NOMO-1 treated with DMSO at 0.1 percent for 48 hours (cell line): ENCODE data around the gene NID2.

ENCODE experiments used
- DNase-seq: peaks from one replicate; lab custom pipeline; 2025; ENCODE audit not compliant: unreplicated experiment; lab: John Stamatoyannopoulos, UW

NID2 gene

DNA sequence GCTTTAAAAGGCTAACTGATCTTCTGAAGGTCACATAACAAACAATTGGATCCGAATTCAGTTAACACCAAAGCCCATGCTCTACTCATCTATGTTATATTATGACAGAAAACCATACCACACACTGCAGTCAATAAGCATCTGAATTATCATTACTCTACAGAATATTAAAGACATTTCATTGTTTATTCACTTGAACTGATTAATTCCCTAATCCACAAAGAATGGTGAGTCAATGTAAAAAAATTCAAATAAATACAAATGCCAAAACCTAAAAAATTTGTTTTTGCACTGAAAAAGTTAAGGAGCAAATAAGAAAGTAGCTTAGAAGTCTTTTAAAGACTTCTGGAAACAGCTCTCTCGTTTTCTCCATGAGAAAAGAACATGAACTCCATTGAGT lies 13.7 kb downstream of the NID2 start:
- DNase-seq, result no peak

DNA sequence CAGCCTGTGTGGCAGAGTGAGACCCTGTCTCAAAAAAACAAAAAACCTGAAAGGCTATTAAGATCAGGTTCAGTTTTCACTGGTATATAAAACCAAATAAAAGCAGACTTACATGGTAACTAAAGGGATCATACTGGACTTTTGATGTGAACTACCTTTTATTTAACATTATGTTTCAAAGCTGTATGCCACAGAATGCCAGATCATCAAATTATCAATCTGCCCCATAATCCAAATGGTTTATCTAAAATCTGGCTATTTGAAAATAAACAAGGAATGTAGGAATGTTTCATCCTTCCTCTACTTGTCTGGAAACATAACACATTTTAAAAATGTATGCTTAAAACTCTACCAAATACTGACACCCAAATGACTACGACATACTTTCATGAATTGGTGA lies 14.2 kb downstream of the NID2 start:
- DNase-seq, result no peak

DNA sequence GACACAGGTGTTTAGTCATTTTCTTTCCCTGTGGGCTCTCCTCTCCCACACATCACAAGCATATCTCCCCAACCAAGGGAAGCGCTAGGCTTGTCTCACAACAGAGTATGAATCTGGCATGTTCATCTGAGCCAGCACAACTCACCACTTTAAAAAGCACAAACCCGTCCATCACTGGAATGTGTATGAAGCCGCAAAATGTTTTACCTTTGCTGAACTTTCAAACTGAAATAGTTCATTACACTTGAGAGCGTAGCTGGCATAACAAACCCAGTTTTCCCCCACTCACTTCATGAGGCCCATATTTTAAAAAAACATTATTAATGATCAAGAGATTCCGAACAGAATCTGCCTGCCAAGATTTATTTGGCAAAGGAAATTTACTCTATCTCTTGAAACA lies 15.8 kb downstream of the NID2 start:
- DNase-seq, result no peak

DNA sequence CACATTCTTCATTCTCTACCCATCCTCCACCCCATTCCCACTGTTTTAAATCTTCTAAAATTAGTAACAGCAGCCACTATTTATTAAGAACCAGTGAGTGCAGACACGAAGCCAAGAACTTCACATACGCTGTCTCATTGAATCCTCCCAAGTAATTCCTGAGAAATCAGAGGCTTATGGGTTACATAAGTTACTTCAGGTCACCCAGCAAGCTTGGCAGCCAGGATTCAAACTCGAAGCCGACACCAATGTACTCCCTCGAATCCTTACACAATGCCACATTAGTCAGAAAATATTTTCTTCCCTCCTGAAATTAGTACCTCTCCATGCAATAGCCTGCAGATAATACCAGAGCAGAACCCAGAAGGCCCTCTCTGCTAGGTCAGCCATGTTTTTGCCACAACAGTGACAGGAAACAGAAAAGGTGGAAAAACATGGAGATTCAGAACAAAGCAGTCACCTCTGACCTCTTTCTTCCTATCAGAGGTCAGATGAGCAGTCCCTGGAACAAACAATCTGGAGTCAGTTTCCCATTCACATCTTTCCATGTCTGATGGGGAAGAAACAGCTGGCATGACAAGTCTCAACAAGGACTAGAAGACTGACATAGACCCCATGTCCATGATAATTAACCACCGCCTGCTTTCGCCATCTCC lies 16.4 kb downstream of the NID2 start:
- DNase-seq, result no peak

DNA sequence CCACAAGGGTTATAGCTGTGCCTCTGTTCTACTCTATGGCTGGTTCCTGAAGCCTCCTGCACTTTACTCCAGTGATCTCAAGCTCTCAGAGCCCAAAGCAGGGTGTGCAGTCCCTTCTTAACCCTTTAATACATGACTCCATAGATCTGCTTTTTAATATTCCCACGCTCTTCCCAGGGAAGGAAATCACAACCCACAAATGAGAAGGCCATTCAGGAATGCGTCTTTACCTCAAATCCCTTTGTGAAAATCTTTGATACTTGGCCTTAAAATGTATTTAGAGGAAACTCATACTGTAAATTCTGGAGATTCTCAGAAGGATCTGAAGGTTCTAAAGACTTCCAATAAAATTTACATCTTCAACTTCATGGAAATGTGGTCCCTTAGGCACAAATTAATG lies 17.0 kb downstream of the NID2 start:
- no peak for DNase-seq

DNA sequence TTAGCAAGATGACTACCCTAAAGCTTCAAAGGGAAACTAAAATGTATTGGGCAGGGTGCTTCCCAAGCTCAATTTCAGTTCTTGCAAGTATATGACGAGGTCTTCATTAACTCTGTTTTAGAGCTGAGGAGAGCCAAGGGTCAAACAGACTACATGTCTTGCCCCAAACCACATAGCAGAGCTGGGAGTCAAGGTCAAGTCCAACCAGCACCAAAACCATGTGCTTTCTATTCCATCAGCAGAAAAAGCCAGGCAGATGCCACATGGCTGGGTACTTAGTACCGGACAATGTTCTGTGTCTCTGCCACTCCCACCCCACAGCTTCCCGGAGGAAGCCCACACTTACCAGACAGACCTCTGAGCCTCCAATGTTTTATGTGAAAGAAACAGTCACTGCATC lies 17.6 kb downstream of the NID2 start:
- DNase-seq, result no peak

DNA sequence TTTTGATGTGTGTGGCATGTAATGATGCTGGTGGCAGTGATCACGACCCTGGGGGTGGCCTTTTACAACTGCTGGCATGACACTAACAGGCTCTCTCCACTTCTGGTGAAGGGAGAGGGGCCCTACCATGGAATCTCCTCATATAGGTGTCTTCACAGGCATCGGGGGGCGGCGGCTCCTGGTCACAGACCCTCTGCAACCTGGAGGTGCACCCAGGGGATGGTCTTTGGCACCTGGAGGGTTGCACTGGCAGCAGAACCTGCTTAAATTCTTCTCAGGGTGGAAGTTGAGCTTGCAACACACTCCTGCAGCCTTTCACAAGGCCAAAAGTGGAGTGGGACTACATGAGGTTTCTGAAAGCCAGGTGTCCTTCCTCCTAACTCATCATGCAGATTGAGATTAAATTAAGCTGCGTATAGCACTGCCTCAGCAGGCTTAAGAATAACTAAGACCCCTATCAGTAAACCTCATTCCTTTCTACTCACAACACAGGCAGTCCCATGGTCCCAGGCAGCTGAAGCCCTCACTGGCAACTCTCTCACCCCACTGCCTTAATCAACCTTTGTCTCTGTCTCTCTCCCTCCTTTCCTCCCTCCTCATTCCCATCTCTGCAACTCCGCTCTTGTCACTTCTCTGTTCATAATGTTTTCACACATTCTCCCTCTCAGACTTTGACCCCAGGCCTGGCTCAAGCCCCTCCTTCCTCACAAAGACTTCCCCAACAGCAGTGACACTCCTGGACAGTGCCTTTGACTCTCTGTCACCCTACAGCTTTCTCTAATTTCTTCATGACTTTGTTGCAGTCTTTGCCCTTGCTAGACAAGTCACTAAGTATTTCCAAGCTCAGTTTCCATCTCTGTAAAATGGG lies 18.9 kb downstream of the NID2 start:
- DNase-seq, result no peak

DNA sequence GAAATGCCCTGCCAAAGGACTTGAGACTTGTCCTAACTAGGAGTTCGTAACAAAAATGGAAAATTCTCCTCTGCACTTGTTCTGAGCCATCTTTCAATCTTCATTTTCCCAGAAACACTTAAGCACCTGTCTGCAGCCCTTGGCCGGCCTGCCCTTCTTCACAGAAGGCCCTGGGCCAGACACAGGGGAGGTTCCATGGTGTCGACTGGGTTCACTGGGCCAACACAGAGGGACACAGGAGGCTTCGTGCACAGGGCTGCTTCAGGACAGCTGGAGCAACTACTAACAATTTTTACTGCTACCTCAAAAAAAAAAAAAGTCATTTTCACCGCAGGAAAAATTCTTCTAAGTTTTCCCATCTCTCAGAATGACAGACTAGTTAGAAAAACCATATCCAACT lies 19.6 kb downstream of the NID2 start:
- DNase-seq, result no peak

DNA sequence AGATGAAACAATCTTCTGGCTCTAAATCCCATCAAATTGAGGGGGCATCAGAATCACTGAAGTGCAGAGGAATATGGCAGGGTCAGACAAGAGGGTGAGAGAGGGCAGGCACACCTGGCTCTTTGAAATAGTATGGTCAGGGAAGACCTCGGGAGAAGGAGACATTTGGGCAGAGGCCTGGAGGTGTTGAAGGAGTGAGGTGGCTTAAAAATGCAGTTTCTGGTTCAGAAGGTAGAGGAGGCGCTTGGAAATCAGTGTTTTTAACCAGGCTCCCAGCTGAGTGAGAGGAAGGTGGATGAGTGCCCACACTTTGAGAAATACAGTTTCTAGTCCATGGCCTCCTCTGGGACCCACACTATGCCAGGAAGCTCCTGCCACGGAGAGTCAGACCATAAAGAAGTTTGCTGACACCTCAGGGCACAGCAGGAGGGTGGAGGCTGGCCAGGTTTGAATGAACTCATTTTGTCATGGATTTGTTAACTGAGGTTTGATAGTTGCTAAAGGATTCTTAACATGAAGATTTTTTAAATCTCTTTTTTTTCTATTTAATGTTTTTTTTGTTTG lies 20.1 kb downstream of the NID2 start:
- no peak for DNase-seq

DNA sequence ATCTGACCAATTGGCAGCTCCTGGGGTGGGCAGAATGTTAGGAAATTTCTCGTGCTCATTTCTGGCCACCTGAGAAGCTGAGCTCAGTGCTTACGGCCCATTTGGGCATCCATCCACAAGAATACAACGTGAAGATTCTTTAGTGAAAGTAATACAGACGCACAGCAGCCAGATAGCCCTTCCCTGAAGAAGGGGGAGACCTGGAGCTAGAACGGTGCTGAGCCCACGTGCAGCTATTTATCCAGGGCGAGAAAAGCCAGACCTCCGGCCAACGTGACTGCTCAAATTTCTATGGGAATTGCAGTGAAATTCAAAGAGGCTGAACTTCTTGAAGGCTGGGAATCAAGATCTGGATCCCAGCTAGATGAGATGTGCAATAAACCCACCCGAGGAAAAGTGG lies 20.7 kb downstream of the NID2 start:
- DNase-seq, result no peak

DNA sequence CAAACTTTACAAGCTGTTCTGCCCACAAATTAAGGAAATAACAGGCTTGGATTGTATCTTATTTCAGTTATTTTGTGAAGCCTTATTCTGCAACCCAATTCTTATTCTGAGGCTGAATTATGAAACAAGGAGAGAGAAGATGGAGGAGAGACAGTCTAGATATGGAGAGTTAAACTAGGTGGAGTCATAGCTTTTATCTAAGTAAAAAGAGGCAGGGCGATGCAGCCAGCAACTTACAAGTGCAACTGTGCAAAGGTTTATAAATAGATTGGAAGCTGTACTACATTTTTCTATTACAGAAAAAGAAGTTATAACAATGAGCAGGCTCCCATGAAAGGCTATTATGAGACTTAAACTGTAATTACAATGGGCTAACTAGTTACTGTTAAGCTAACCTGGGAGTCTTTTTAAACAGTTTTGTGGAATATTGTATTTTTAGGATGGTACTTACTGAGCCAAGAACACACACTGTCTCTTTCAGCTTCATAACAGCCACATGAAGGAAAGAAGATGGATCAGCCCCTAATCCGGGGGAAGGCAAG lies 22.4 kb downstream of the NID2 start:
- no peak for DNase-seq

DNA sequence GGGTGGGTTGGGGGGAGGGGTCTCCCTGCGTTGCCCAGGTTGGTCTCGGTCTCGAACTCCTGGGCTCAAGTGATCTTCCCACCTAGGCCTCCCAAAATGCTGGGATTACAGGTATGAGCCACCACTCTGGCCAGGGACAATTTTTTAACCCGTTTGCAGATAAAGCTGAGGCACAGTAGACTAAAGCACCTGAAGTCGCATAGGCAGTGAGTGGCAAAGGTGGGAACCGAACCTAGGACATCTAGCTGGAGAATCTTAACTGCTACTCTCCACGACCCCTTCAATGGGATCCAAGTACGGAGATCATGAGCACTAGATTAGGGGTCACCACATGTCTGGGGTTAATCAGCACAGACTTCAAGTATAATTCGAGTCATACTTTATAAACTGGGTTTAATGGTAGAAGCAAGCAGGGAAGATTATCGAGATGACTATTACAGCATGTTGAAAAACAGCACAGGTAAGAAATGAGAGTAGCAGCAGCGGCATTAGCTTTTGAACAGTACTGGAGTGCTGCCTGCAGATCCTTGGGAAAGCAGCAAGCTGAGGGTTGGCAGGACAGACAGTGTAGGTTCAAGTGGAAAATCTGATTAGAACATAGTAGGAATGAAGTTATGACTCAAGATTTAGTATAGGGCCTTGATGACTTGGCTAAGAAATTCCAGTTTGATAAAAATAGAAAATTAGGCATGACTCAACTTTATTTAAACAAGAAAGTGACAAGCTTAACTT lies 23.9 kb downstream of the NID2 start:
- DNase-seq, result no peak

DNA sequence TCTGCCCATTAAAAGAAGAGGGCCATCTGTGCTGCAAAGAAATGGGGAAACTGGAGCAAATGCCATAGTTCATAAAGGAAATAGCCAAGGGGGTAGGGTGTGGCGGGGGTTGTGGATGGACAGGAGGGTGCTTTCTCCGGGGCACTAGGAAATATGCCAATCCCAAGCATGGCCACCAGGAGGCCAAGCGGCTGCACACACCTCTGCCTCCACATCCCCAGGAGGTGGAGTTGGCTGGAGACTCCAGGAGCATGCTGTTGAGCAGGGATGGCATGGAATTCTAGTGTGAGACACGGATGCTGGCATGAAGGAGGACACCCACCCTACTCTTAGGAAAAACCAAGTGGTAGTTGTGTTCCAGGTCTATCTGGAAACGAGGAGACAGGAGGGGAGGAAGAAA lies 25.2 kb downstream of the NID2 start:
- DNase-seq, result no peak

DNA sequence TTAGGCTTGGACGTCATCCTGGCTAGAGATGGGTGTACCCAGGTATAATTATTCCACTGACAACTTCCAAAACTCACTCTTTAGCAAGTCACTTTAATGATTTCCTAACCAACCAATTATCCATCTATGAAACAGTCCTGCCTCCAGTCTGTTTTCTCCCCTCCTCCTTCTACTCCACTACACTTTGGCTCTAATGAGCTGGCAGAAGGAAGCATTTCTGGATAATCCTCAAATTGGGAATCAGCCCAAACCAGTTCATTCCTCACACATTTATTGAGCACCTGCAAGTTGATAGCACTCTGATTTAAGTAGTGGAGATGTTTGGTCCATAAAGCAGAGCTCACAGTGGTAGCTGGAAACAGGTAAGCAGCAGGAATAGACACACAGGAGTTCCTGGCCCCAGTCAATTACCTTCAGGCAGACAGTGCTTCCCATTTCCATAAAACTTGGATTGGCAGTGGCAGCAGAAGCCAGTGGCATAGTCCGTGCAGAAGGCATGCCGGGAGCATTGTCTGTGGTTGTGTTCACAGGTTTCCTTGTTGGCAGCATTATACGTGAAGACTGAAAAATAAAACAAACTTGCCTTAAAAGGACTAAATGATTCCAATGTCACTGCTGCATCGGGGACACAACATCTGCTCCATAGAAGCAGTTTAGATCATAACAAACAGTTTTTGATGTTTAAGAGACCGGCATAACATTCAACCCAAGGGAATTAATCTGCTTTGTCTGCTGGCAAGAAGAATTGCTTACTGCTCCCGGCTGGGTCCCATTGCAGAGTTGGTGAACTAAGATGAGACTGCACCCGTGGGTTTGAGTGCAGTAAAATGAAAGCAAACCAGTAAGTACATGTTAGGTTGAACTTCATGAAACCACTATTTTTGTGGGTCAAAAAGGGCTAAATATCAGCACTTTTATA lies 26.2 kb downstream of the NID2 start:
- no peak for DNase-seq

DNA sequence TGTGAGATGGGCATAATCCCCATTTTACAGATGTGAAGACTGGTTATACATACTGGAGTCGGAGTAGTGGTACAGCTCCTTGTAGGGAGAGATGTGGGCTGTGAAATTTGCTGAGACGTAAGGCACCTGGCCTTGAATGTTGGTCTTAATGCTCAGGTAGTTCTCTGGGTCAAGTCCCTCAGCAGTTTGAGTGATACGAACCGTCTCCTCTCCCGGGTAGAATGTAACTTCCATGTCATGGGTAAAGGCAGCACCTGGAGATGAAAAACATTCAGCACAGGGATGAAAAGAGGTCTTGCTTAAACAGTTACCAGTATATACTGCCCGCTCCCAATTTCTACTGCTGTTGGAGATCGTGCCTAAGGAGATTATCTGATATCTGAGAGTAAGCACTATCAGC lies 28.3 kb downstream of the NID2 start:
- DNase-seq, result no peak

DNA sequence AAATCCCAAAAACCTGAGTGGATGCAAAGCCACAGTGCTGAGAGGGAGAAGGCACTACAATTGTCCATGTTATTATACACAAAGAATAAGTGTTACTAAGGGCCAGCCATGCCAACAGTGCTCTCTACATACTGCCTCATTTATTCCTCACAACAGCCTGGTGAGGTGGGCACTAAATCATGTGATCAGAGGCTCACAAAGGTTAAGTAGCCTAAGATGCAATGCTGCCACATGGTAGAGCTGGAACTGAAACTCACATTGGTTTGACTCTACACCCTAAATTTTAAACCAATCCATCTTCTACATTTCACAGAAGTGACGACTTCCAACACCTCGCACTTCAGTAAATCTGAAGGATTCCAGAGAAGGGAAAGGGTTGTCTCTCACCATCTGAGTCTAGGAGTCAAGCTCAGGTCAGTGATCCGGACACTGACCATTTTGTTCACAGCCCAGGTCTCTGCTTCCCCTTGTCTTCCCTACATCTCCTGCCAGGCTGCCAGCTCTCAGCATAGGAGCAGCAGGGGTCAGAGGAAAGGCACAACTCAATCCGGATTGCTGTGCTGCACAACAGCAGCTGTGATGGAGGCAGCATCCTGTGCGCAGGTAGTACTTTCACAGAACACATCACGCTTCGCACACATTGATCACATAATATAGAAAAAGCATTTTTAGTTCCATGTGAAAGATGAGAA lies 29.6 kb downstream of the NID2 start:
- no peak for DNase-seq

DNA sequence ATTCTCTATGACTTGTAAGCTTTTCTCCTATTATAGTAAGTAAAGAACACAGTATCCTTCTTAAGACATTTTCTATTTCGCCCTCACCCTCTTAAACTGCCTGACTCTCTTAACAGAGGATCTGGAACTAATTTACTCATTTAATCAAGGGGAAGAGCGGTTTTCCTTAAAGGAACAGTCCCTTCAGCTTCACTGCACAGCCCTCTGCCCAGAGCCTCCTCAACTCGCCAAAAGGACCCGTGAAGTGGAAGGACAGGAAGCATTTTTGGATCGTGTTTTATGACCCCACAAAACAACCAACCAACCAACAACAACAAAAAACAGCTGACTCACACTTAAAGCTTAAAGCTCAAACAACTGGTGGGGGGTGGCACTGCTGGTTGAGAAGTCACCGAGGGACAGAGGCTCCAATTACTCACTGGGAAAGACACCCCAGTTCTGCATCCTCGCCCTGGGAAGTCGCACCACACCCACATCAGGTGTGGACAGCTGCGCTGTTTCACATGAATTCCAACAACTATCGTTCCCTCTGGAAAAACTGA lies 35.7 kb downstream of the NID2 start:
- DNase-seq, result no peak

DNA sequence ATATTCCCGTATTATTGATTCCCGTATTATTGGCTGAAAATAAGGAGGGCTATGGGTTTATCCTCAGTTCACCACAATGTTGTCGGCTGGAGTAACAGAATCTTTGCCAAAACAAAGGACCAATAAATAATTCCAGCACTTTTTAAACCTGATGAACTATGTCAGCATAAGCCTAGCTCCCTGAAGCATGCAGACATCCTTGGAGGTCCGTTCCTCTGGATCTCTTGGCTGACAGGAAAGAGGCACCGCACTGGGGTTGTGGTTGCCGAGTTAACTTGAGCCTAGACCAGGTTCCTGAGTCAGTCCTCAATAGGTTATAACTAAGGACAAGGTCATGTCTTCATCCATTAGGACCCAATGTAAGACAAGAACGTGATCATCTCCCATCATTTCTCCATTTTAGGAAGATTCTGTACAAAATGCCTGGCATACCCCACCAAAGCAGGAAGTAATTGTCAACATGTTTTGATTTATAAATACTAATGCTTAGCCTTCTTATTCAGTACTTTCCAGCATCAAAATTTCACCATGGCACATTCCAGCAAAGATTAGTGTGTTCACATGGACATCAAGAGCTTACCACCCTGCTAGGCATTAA lies 36.6 kb downstream of the NID2 start:
- DNase-seq, result no peak

DNA sequence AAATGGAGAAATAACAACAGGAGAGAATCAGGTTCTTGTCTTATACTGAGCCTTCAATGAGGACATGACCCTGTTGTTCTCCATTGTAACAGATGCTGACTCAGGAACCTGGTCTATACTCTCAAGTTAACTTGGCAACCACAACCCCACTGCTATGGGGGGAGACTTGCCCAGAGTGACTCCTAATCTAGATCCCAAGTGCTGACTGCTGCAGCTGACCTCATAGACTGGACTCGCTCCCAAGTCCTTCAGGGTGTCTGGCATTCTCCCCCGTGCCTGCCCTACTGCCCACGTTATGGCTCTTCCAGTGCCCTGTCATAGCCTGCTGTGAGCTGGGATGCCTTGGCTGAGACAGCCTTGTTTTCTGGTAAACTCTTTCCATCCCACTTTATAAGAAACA lies 37.1 kb downstream of the NID2 start:
- DNase-seq, result no peak
